OCI-LY1 (cell line): ENCODE results near the gene DPF3.
"Not testable (repeated sequence)": the region's sequence is repeated elsewhere in the genome, so short reads cannot be mapped to it uniquely, and the experiment has no call there.

ENCODE experiments used
- H2AFZ ChIP-seq: fragments of 200-600 bp; sonication (generic), shearing (Covaris generic); 2 replicates; pipeline ENCODE4 v1.6.0; 2014; ENCODE audit warnings: antibody characterized with exemption, mild to moderate bottlenecking, low read length
- H3F3A ChIP-seq: fragments of 200-600 bp; sonication (generic), shearing (Covaris generic); 2 replicates; pipeline ENCODE4 v1.6.0; 2014; ENCODE audit warnings: mild to moderate bottlenecking, antibody characterized with exemption, low read length, moderate library complexity; ENCODE audit not compliant: insufficient read depth
- H3K27ac ChIP-seq: fragments of 200-600 bp; sonication (generic); 2 replicates; pipeline ENCODE4 v1.5.1; 2014; ENCODE audit warnings: low read length, mixed run types, mild to moderate bottlenecking, low read depth; ENCODE audit not compliant: poor library complexity, severe bottlenecking
- H3K27me3 ChIP-seq: fragments of 200-600 bp; sonication (generic); 2 replicates; pipeline ENCODE4 v1.6.0; 2014; ENCODE audit warnings: antibody characterized with exemption, mild to moderate bottlenecking, low read length, moderate library complexity; ENCODE audit not compliant: insufficient read depth
- H3K36me3 ChIP-seq: fragments of 200-600 bp; sonication (generic); 2 replicates; pipeline ENCODE4 v1.6.1; 2014; ENCODE audit warnings: mild to moderate bottlenecking, antibody characterized with exemption, low read length, moderate library complexity, mixed read lengths; ENCODE audit not compliant: insufficient read depth
- H3K4me1 ChIP-seq: fragments of 200-600 bp; sonication (generic); 2 replicates; pipeline ENCODE4 v1.5.1; 2014; ENCODE audit warnings: mild to moderate bottlenecking, low read length, moderate library complexity; ENCODE audit not compliant: insufficient read depth, severe bottlenecking
- H3K4me2 ChIP-seq: fragments of 200-600 bp; sonication (generic), shearing (Covaris generic); 2 replicates; pipeline ENCODE4 v1.6.1; 2014; ENCODE audit warnings: low read length
- H3K4me3 ChIP-seq: fragments of 200-600 bp; sonication (generic); 2 replicates; pipeline ENCODE4 v1.5.1; 2014; ENCODE audit warnings: low read length, low read depth, mild to moderate bottlenecking, mixed read lengths; ENCODE audit not compliant: poor library complexity, severe bottlenecking
- H3K79me2 ChIP-seq: fragments of 200-600 bp; shearing (Covaris generic); 2 replicates; pipeline ENCODE4 v1.6.1; 2016; ENCODE audit warnings: mixed run types, low read length, mixed read lengths; ENCODE audit not compliant: insufficient read depth
- H3K9ac ChIP-seq: fragments of 200-600 bp; sonication (generic), shearing (Covaris generic); 2 replicates; pipeline ENCODE4 v1.6.1; 2014; ENCODE audit warnings: mild to moderate bottlenecking, low read length, mixed read lengths
- H3K9me2 ChIP-seq: fragments of 200-600 bp; sonication (generic), shearing (Covaris generic); 2 replicates; pipeline ENCODE4 v1.6.1; 2014; ENCODE audit warnings: low read depth, mild to moderate bottlenecking, low read length, mixed read lengths
- H3K9me3 ChIP-seq: fragments of 200-600 bp; shearing (Covaris generic); 2 replicates; pipeline ENCODE4 v1.6.1; 2014; ENCODE audit warnings: low read length, mixed read lengths
- H4K20me1 ChIP-seq: fragments of 200-600 bp; sonication (generic), shearing (Covaris generic); 2 replicates; pipeline ENCODE4 v1.6.0; 2016; ENCODE audit warnings: mild to moderate bottlenecking, low read length; ENCODE audit not compliant: insufficient read depth
- CTCF ChIP-seq: fragments of 200-600 bp; sonication (generic), shearing (Covaris generic); IDR thresholded peaks from 2 replicates; pipeline ENCODE4 v1.5.1; 2017; ENCODE audit warnings: mild to moderate bottlenecking, antibody characterized with exemption, low read length, moderate library complexity, mixed read lengths
- EZH2 ChIP-seq: fragments of 200-600 bp; sonication (generic), shearing (Covaris generic); IDR thresholded peaks from 2 replicates; pipeline ENCODE4 v1.8.0; 2017; ENCODE audit warnings: borderline replicate concordance, mixed run types, mild to moderate bottlenecking, antibody characterized with exemption, low read length, moderate library complexity, mixed read lengths

The DPF3 gene

DNA sequence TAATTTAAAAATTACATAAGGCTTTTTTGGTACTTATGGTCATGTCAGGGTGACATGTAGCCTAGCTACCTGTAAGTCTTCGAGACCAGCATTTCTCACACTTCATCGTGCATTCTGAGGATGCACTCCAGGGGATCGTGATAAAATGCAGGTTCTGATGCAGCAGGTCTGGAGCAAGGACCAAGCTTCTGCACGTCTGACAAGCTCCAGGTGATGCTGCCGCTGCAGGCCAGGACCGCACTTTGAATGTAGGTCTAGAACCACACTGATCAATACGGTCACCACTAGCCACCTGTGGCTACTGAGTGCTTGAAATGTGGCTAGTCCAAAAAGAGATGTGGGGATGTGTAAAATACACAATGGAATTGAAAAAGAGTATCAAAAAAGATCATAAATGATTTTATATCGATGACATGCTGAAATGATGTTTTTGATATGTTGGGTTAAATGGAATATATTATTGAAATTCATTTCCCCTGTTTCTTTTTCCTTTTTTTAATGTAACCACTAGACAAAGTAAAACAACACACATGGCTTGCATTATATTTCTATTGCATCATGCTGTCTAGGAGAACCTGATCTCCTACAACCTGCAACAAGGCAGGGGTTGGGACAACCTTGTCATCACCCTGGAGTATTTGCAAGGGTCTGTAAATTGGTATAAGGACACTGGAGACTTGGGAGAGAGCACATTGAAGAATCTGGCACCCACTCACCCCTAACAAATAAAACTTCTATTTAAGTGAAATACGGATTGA, 142.4 kb downstream of the DPF3 start:
- no peaks in the 10 kb centered on the region for H3K79me2 ChIP-seq
- no peaks in the 10 kb centered on the region for H3K9me3 ChIP-seq
- H3K9ac ChIP-seq: no peak overlapping the region
- TF ChIP-seq CTCF (no peak), EZH2 (no peak)
- no peak overlapping the region for H3K27ac ChIP-seq
- H2AFZ ChIP-seq: no peak overlapping the region
- no peaks in the 10 kb centered on the region for H3K36me3 ChIP-seq
- no peak overlapping the region for H3K4me3 ChIP-seq
- no peaks in the 10 kb centered on the region for H3K27me3 ChIP-seq
- no peaks in the 10 kb centered on the region for H3K4me1 ChIP-seq
- no peak overlapping the region for H3K4me2 ChIP-seq
- H3F3A ChIP-seq: no peaks in the 10 kb centered on the region
- H3K9me2 ChIP-seq: no peaks in the 10 kb centered on the region
- no peaks in the 10 kb centered on the region for H4K20me1 ChIP-seq

GRCh38 chr14:72748921-72749320, 145.0 kb downstream of the DPF3 start:
- not testable (repeated sequence) for H3F3A ChIP-seq, H2AFZ ChIP-seq, H3K4me3 ChIP-seq, H3K9me3 ChIP-seq, H3K79me2 ChIP-seq, H3K27ac ChIP-seq, H3K9ac ChIP-seq, H3K36me3 ChIP-seq, H3K9me2 ChIP-seq, H3K4me2 ChIP-seq, H3K4me1 ChIP-seq, H3K27me3 ChIP-seq, H4K20me1 ChIP-seq

DNA sequence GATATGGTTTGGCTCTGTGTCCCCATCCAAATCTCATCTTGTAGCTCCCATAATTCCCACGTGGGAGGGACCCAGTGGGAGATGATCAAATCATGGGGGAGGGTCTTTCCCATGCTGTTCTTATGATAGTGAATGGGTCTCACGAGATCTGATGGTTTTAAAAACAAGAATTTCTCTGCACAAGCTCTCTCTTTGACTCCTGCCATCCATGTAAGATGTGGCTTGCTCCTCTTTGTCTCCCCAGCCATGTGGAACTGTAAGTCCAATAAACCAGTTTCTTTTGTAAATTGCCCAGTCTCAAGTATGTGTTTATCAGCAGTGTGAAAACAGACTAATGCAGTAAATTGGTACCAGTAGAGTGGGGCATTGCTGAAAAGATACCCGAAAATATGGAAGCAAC, 146.2 kb downstream of the DPF3 start:
- Histone ChIP-seq H3K4me2 (no peak overlapping the region), H3K9me2 (no peaks in the 10 kb centered on the region), H4K20me1 (no peaks in the 10 kb centered on the region), H3K4me3 (no peak overlapping the region), H3K9me3 (no peaks in the 10 kb centered on the region), H2AFZ (no peak overlapping the region), H3K79me2 (no peaks in the 10 kb centered on the region), H3K9ac (no peak overlapping the region), H3K27ac (no peak overlapping the region), H3K36me3 (no peaks in the 10 kb centered on the region), H3F3A (no peaks in the 10 kb centered on the region), H3K4me1 (no peaks in the 10 kb centered on the region), H3K27me3 (no peaks in the 10 kb centered on the region)
- TF ChIP-seq EZH2 (no peak), CTCF (no peak)
